CD4-positive, alpha-beta T cell (primary cell): Measurements from ENCODE around the gene ATP6V0A4. TPM values are rescaled to one million over a fixed set of nuclear protein-coding genes. Genes with fewer than 3 reads are reported as not detected.

ENCODE experiments used
- ATAC-seq: fragments of 200-7000 bp; cut with Tn5 transposase; one replicate; pipeline ENCODE4 v1.10.0; 2022; ENCODE audit warnings: mild to moderate bottlenecking; ENCODE audit not compliant: poor library complexity
- CTCF ChIA-PET: fragments of 350-600 bp; sonication (Branson Sonifier 250); formaldehyde crosslinking; loops from one replicate; lab custom pipeline; 2021; ENCODE audit warnings: antibody characterized with exemption, inconsistent platforms; lab: Charles Lee
- POLR2A ChIA-PET: fragments of 350-600 bp; sonication (Branson Sonifier 250); formaldehyde crosslinking; loops from one replicate; lab custom pipeline; 2021; ENCODE audit warnings: antibody characterized with exemption, inconsistent platforms; lab: Charles Lee
- DNase-seq, 14 experiments: peaks; one replicate each; pipeline ENCODE4 v3.0.0-alpha.2; 2013 to 2020; ENCODE audit warnings: mixed read lengths in 2 of 14
- H3K27ac ChIP-seq, 2 donors: one replicate each; pipeline versions ENCODE4 v1.5.1 to v1.7.0; 2013; ENCODE audit warnings: low read length in 2 of 2, low read depth in 1 of 2, mild to moderate bottlenecking in 1 of 2
- H3K27me3 ChIP-seq, 2 experiments: 1 replicate in 1 of 2; 2 replicates in 1 of 2; pipeline versions ENCODE4 v1.6.1 to v1.7.0; 2013; ENCODE audit warnings: low read length in 2 of 2, control low read depth in 1 of 2, mild to moderate bottlenecking in 1 of 2, moderate library complexity in 1 of 2; ENCODE audit not compliant: insufficient read depth in 2 of 2, control insufficient read depth in 1 of 2
- H3K36me3 ChIP-seq: one replicate; pipeline ENCODE4 v1.6.1; 2013; ENCODE audit warnings: low read length, control low read depth; ENCODE audit not compliant: insufficient read depth
- H3K4me1 ChIP-seq: one replicate; pipeline ENCODE4 v1.6.1; 2013; ENCODE audit warnings: low read length, control low read depth; ENCODE audit not compliant: insufficient read depth
- H3K4me3 ChIP-seq: one replicate; pipeline ENCODE4 v1.5.1; 2013; ENCODE audit warnings: mild to moderate bottlenecking, low read length, moderate library complexity
- H3K9me3 ChIP-seq, 2 experiments: 1 replicate in 1 of 2; 2 replicates in 1 of 2; pipeline versions ENCODE4 v1.6.1 to v1.7.0; 2013; ENCODE audit warnings: low read length in 2 of 2, mild to moderate bottlenecking in 2 of 2, control low read depth in 1 of 2, moderate library complexity in 1 of 2; ENCODE audit not compliant: control insufficient read depth in 1 of 2, insufficient read depth in 1 of 2
- H3K27ac Mint-ChIP-seq: one replicate; pipeline ENCODE4 v1.8.0; 2020; ENCODE audit warnings: mixed read lengths
- H3K27me3 Mint-ChIP-seq: one replicate; pipeline ENCODE4 v1.8.0; 2021; ENCODE audit warnings: mixed read lengths
- H3K36me3 Mint-ChIP-seq: one replicate; pipeline ENCODE4 v1.8.0; 2021; ENCODE audit warnings: low read depth, mixed read lengths
- H3K4me1 Mint-ChIP-seq: one replicate; pipeline ENCODE4 v1.8.0; 2021; ENCODE audit warnings: low read depth, mixed read lengths
- H3K4me3 Mint-ChIP-seq: one replicate; pipeline ENCODE4 v1.8.0; 2020; ENCODE audit warnings: mild to moderate bottlenecking, mixed read lengths
- H3K9me3 Mint-ChIP-seq: one replicate; pipeline ENCODE4 v1.8.0; 2020; ENCODE audit warnings: mixed read lengths
- intact Hi-C, 2 experiments: fragments of 100-400 bp; cut with DNase I in 1 of 2; cut with micrococcal nuclease in 1 of 2; formaldehyde crosslinking; loops; one replicate each; pipeline versions ENCODE4 v1.15.1 to v1.9.0; 2023 to 2025; cut with DNase I, micrococcal nuclease
- total RNA-seq, 174 experiments: library from RNA in 2 of 174; stranded (reverse) in 2 of 174; gene quantifications; one replicate each; pipeline ENCODE4 v1.2.3 and lab custom pipeline; 2021 to 2026
- TF ChIP-seq, protein P1 (sequence below): fragments of 200-600 bp; IDR thresholded peaks from one replicate; pipeline ENCODE4 v1.8.0; 2022; ENCODE audit warnings: antibody characterized with exemption, mild to moderate bottlenecking

The ATP6V0A4 gene
- total RNA-seq, 2 experiments from 2014 or later: not detected

DNA sequence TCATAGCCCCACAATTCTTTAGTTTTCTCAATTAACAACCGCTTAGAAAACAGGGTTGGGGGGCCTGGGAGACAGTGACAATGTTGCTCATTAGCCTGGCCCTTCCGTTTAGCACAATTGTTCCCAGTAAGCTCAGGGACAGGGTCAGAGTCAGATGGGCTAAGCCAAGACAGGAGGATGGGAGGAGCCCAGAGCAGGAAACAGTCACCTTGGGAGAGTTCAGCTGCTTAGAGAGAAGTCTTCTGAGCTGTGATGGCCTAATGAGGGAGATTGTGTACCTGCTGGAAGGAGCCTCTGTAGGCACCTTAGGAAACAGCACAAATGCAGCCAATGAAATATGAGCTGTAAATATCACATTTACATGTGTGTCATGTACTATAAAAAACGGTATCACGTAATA is 132.7 kb downstream of the ATP6V0A4 start:
- TF ChIP-seq, protein P1, sequence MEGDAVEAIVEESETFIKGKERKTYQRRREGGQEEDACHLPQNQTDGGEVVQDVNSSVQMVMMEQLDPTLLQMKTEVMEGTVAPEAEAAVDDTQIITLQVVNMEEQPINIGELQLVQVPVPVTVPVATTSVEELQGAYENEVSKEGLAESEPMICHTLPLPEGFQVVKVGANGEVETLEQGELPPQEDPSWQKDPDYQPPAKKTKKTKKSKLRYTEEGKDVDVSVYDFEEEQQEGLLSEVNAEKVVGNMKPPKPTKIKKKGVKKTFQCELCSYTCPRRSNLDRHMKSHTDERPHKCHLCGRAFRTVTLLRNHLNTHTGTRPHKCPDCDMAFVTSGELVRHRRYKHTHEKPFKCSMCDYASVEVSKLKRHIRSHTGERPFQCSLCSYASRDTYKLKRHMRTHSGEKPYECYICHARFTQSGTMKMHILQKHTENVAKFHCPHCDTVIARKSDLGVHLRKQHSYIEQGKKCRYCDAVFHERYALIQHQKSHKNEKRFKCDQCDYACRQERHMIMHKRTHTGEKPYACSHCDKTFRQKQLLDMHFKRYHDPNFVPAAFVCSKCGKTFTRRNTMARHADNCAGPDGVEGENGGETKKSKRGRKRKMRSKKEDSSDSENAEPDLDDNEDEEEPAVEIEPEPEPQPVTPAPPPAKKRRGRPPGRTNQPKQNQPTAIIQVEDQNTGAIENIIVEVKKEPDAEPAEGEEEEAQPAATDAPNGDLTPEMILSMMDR: no peak
- H3K9me3 Mint-ChIP-seq: no peaks in the 10 kb centered on the region
- H3K36me3 Mint-ChIP-seq: no peaks in the 10 kb centered on the region
- H3K27ac Mint-ChIP-seq: no peak overlapping the region
- peak overlapping the region; percentile 59 for H3K4me3 Mint-ChIP-seq
- peaks cover 0 to 7% of the 10 kb centered on the region in 2 experiments for H3K9me3 ChIP-seq
- no peak overlapping the region for H3K4me3 ChIP-seq
- H3K27me3 ChIP-seq: peaks cover 2 to 8% of the 10 kb centered on the region in 2 experiments
- peaks cover 10% of the 10 kb centered on the region for H3K4me1 Mint-ChIP-seq
- H3K27ac ChIP-seq: no peak overlapping the region
- peaks cover 18% of the 10 kb centered on the region for H3K27me3 Mint-ChIP-seq
- CTCF ChIA-PET: no interaction called here
- no peaks in the 10 kb centered on the region for H3K36me3 ChIP-seq
- ATAC-seq (no peak), DNase-seq (no peak)
- peaks cover 5% of the 10 kb centered on the region for H3K4me1 ChIP-seq
- POLR2A ChIA-PET: no interaction called here
- intact Hi-C loops: no loop called here

DNA sequence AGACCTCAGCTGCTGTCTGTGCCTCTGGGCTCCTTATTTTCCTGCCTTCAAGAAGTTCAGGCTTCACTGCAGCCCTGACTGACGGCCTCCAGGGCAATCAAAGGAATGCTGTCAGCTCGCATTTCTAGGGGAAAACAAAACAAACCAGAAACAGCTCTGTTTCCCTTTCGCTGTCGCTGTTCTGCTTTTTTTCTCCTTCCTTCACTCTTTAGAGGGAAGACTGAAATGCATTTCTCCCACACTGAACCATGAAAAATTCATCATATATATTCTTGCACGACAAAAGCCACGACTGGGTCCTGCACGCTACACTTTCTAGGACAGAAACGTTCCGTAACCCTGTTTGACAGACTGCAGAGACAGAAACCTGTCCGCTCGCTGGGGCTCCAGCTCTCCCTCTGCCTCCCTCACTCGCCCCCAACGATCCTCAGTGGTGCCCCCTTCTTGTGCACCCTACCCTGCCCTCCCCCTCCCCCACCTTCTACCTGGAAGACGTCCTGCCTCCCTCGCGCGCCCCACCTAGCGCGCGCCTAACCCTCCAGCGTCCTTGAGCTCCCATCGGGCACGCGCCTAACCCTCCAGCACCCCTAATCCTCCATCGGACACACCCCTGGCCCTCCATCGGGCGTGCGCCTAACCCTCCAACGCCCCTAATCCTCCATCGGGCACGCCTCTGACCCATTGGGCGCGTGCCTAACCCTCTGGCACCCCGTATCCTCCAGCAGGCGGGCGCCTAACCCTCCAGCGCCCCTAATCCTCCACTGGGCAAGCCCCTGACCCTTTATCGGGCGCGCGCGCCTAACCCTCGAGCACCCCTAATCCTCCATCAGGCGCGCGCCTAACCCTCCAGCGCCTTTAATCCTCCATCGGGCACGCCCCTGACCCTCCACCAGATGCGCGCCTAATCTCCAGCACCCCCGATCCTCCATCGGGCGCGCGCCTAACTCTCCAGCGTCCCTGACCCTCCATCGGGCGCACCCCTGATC is 134.0 kb downstream of the ATP6V0A4 start:
- CTCF ChIA-PET: no interaction called here
- Mint-ChIP-seq H3K27me3 (peaks cover 18% of the 10 kb centered on the region), H3K9me3 (no peaks in the 10 kb centered on the region), H3K4me1 (peaks cover 10% of the 10 kb centered on the region), H3K27ac (no peak overlapping the region), H3K36me3 (no peaks in the 10 kb centered on the region), H3K4me3 (peak overlapping the region; percentile 75)
- Histone ChIP-seq H3K9me3 (peaks cover 0 to 7% of the 10 kb centered on the region in 2 experiments), H3K27me3 (peaks cover 2 to 8% of the 10 kb centered on the region in 2 experiments), H3K4me1 (peaks cover 5% of the 10 kb centered on the region), H3K36me3 (no peaks in the 10 kb centered on the region), H3K27ac (no peak overlapping the region), H3K4me3 (peak overlapping the region; percentile 49)
- TF ChIP-seq, protein P1: no peak
- intact Hi-C loops: no loop called here
- peak in 2 of 14 experiments; percentile 11 to 15 for DNase-seq
- POLR2A ChIA-PET: interaction anchor here (0.9 kb wide), 1 partner anchor 39 kb away, joined by 3 read pairs; no protein-coding TSS in a partner anchor
- ATAC-seq: peak; percentile 11

DNA sequence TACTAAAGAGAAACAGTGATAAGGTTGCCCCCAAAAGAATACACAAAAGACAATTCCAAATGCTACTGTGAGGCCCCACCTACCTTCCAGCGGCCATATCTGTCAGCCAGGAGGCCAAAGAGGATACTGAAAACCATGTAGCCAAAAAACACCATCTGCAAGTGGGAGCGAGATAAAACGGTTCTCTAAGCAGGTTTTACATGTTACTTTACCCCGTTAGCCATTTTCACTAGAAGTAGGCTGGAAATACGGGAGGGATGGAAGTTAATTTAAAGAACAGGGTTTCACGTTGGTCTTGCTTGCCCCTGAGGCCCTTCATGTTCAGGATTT is 135.0 kb downstream of the ATP6V0A4 start:
- Histone ChIP-seq H3K4me1 (peaks cover 5% of the 10 kb centered on the region), H3K4me3 (no peak overlapping the region), H3K36me3 (no peaks in the 10 kb centered on the region), H3K27me3 (peaks cover 2 to 8% of the 10 kb centered on the region in 2 experiments), H3K27ac (no peak overlapping the region), H3K9me3 (peaks cover 0 to 7% of the 10 kb centered on the region in 2 experiments)
- Mint-ChIP-seq H3K27ac (no peak overlapping the region), H3K4me1 (peaks cover 10% of the 10 kb centered on the region), H3K9me3 (no peaks in the 10 kb centered on the region), H3K27me3 (peaks cover 18% of the 10 kb centered on the region), H3K4me3 (no peak overlapping the region), H3K36me3 (no peaks in the 10 kb centered on the region)
- no peak for ATAC-seq
- TF ChIP-seq, protein P1: no peak
- intact Hi-C loops: no loop called here
- DNase-seq: no peak
- ChIA-PET CTCF (no interaction called here), POLR2A (no interaction called here)
